Neural progenitor cell (in vitro differentiated cells): ENCODE data around the gene ADNP2. TPM values are rescaled to one million over a fixed set of nuclear protein-coding genes. Genes with fewer than 3 reads are reported as not detected.

Experiments
- DNase-seq: peaks from one replicate; pipeline ENCODE4 v3.0.0-alpha.2; 2016; ENCODE audit warnings: low spot score
- H2AFZ ChIP-seq: fragments of 200-600 bp; sonication (generic); replicated peaks from 2 replicates; pipeline ENCODE4 v1.6.1; 2016; ENCODE audit warnings: antibody characterized with exemption
- H3F3A ChIP-seq: fragments of 200-600 bp; sonication (generic); 2 replicates; pipeline ENCODE4 v1.6.1; 2016; ENCODE audit warnings: antibody characterized with exemption, low read depth
- H3K27ac ChIP-seq: fragments of 200-600 bp; sonication (generic); 2 replicates; pipeline ENCODE4 v1.5.1; 2016; ENCODE audit warnings: mild to moderate bottlenecking
- H3K27me3 ChIP-seq: fragments of 200-600 bp; sonication (generic); 2 replicates; pipeline ENCODE4 v1.6.1; 2016; ENCODE audit warnings: mild to moderate bottlenecking, moderate library complexity
- H3K36me3 ChIP-seq: fragments of 200-600 bp; sonication (generic); 2 replicates; pipeline ENCODE4 v1.5.1; 2016
- H3K4me1 ChIP-seq: fragments of 200-600 bp; sonication (generic); 2 replicates; pipeline ENCODE4 v1.6.1; 2016; ENCODE audit warnings: mixed run types
- H3K4me2 ChIP-seq: fragments of 200-600 bp; sonication (generic); 2 replicates; pipeline ENCODE4 v1.6.1; 2016
- H3K4me3 ChIP-seq: fragments of 200-600 bp; sonication (generic); 2 replicates; pipeline ENCODE4 v1.5.1; 2016
- H3K79me2 ChIP-seq: fragments of 200-600 bp; sonication (generic); 2 replicates; pipeline ENCODE4 v1.6.1; 2016; ENCODE audit warnings: low read depth
- H3K9ac ChIP-seq: fragments of 200-600 bp; sonication (generic); 2 replicates; pipeline ENCODE4 v1.6.1; 2016
- H3K9me3 ChIP-seq: fragments of 200-600 bp; sonication (generic); 2 replicates; pipeline ENCODE4 v1.5.1; 2016; ENCODE audit warnings: low read depth
- H4K20me1 ChIP-seq: fragments of 200-600 bp; sonication (generic); 2 replicates; pipeline ENCODE4 v1.6.1; 2016; ENCODE audit warnings: low read depth
- H3K27ac Mint-ChIP-seq: 3 replicates; pipeline ENCODE4 v1.8.0; 2021; ENCODE audit warnings: mixed read lengths
- H3K27me3 Mint-ChIP-seq: 2 replicates; pipeline ENCODE4 v1.8.0; 2022; ENCODE audit warnings: low read depth, mild to moderate bottlenecking, inconsistent platforms, moderate library complexity, mixed read lengths; ENCODE audit not compliant: insufficient read depth
- H3K36me3 Mint-ChIP-seq: 3 replicates; pipeline ENCODE4 v1.8.0; 2021; ENCODE audit warnings: mixed read lengths
- H3K4me1 Mint-ChIP-seq: 3 replicates; pipeline ENCODE4 v1.8.0; 2021; ENCODE audit warnings: mixed read lengths
- H3K4me3 Mint-ChIP-seq: 3 replicates; pipeline ENCODE4 v1.8.0; 2021; ENCODE audit warnings: mild to moderate bottlenecking, moderate library complexity, mixed read lengths
- H3K9me3 Mint-ChIP-seq: 3 replicates; pipeline ENCODE4 v1.8.0; 2020; ENCODE audit warnings: mixed read lengths
- CTCF ChIP-seq: fragments of 200-600 bp; sonication (generic); IDR thresholded peaks from 2 replicates; pipeline ENCODE4 v1.5.1; 2017; ENCODE audit warnings: antibody characterized with exemption, mild to moderate bottlenecking
- EZH2 ChIP-seq: fragments of 200-600 bp; sonication (generic); IDR thresholded peaks from 2 replicates; pipeline ENCODE4 v1.6.1; 2017; ENCODE audit warnings: antibody characterized with exemption, mild to moderate bottlenecking, moderate library complexity
- EZH2phosphoT487 ChIP-seq: fragments of 200-600 bp; sonication (generic); IDR thresholded peaks from 2 replicates; pipeline ENCODE4 v1.6.1; 2017; ENCODE audit warnings: antibody characterized with exemption
- total RNA-seq: library from RNA; depleted of rRNA; stranded (reverse); fragments of >200 nt; gene quantifications from 2 replicates; pipeline ENCODE4 v1.2.3, GENCODE V29; 2015; ENCODE audit warnings: low replicate concordance

The ADNP2 gene
- total RNA-seq, 1 donor from 2014 or later = 72.4 TPM

GRCh38 chr18:80183273-80184050 lies 74.4 kb downstream of the ADNP2 start:
- H3K9me3 Mint-ChIP-seq = no peaks in the 10 kb centered on the region
- Histone ChIP-seq H3K9ac (no peak overlapping the region), H3K4me2 (no peak overlapping the region), H2AFZ (no peak overlapping the region), H3K4me1 (no peaks in the 10 kb centered on the region), H4K20me1 (peaks cover 10% of the 10 kb centered on the region), H3K27ac (no peak overlapping the region), H3F3A (no peaks in the 10 kb centered on the region), H3K36me3 (no peaks in the 10 kb centered on the region), H3K4me3 (no peak overlapping the region), H3K9me3 (no peaks in the 10 kb centered on the region), H3K27me3 (no peaks in the 10 kb centered on the region), H3K79me2 (no peaks in the 10 kb centered on the region)
- H3K27ac Mint-ChIP-seq = no peak overlapping the region
- peaks cover 9% of the 10 kb centered on the region for H3K4me1 Mint-ChIP-seq
- peaks cover 16% of the 10 kb centered on the region for H3K27me3 Mint-ChIP-seq
- no peak for TF ChIP-seq EZH2phosphoT487
- no peak for TF ChIP-seq CTCF
- TF ChIP-seq EZH2 = no peak
- DNase-seq = no peak
- peaks cover 19% of the 10 kb centered on the region for H3K36me3 Mint-ChIP-seq
- H3K4me3 Mint-ChIP-seq = no peak overlapping the region

GRCh38 chr18:80184243-80184772 lies 75.2 kb downstream of the ADNP2 start:
- no peaks in the 10 kb centered on the region for H3K79me2 ChIP-seq

GRCh38 chr18:80185545-80185944 lies 76.5 kb downstream of the ADNP2 start:
- Histone ChIP-seq H3K9ac (no peak overlapping the region), H3F3A (no peaks in the 10 kb centered on the region), H3K27ac (no peak overlapping the region), H3K36me3 (no peaks in the 10 kb centered on the region), H3K4me2 (no peak overlapping the region), H3K79me2 (no peaks in the 10 kb centered on the region), H3K9me3 (no peaks in the 10 kb centered on the region), H3K4me3 (no peak overlapping the region), H2AFZ (no peak overlapping the region), H4K20me1 (peaks cover 10% of the 10 kb centered on the region), H3K27me3 (no peaks in the 10 kb centered on the region), H3K4me1 (no peaks in the 10 kb centered on the region)
- H3K36me3 Mint-ChIP-seq = peaks cover 17% of the 10 kb centered on the region
- no peak for TF ChIP-seq EZH2
- no peak for TF ChIP-seq CTCF
- TF ChIP-seq EZH2phosphoT487 = no peak
- H3K27me3 Mint-ChIP-seq = peaks cover 16% of the 10 kb centered on the region
- H3K4me3 Mint-ChIP-seq = no peak overlapping the region
- peaks cover 5% of the 10 kb centered on the region for H3K4me1 Mint-ChIP-seq
- no peaks in the 10 kb centered on the region for H3K9me3 Mint-ChIP-seq
- no peak for DNase-seq
- H3K27ac Mint-ChIP-seq = peak overlapping the region; percentile 2

More at GRCh38 chr18:80184243-80184772, 75.2 kb downstream of the ADNP2 start:
- no peak overlapping the region for H3K27ac ChIP-seq
- no peaks in the 10 kb centered on the region for H3K36me3 ChIP-seq
- no peaks in the 10 kb centered on the region for H3K9me3 Mint-ChIP-seq
- peaks cover 5% of the 10 kb centered on the region for H3K4me1 Mint-ChIP-seq
- H3K9me3 ChIP-seq = no peaks in the 10 kb centered on the region
- no peaks in the 10 kb centered on the region for H3F3A ChIP-seq
- H3K4me3 ChIP-seq = no peak overlapping the region
- H4K20me1 ChIP-seq = peaks cover 10% of the 10 kb centered on the region
- H3K27ac Mint-ChIP-seq = no peak overlapping the region
- no peak overlapping the region for H3K4me2 ChIP-seq
- DNase-seq = no peak
- H3K27me3 Mint-ChIP-seq = peaks cover 16% of the 10 kb centered on the region
- no peaks in the 10 kb centered on the region for H3K27me3 ChIP-seq
- H3K36me3 Mint-ChIP-seq = peaks cover 15% of the 10 kb centered on the region
- no peaks in the 10 kb centered on the region for H3K4me1 ChIP-seq
- TF ChIP-seq EZH2phosphoT487 (no peak), EZH2 (no peak), CTCF (no peak)
- no peak overlapping the region for H2AFZ ChIP-seq
- H3K4me3 Mint-ChIP-seq = no peak overlapping the region
- no peak overlapping the region for H3K9ac ChIP-seq
